HepG2 (cell line): ENCODE results near the gene BCAR3. TPM values are rescaled to one million over a fixed set of nuclear protein-coding genes. Genes with fewer than 3 reads are reported as not detected.

ENCODE experiments used
- ARID3A ChIP-seq: IDR thresholded peaks from 2 replicates; pipeline ENCODE4 v1.6.1; 2012; ENCODE audit warnings: low read depth, low read length, improper control_type of control experiment
- ATF6 ChIP-seq: sonication (generic); formaldehyde crosslinking; conservative IDR thresholded peaks from 2 replicates; pipeline ENCODE4 v1.4.0; 2020; ENCODE audit warnings: missing genetic modification reagents
- ATRX ChIP-seq: sonication (generic); formaldehyde crosslinking; IDR thresholded peaks from 2 replicates; pipeline ENCODE4 v1.4.0; 2020; ENCODE audit warnings: missing genetic modification reagents, borderline replicate concordance
- E2F5 ChIP-seq: sonication (generic); formaldehyde crosslinking; conservative IDR thresholded peaks from 2 replicates; pipeline ENCODE4 v1.4.0; 2020; ENCODE audit warnings: missing genetic modification reagents
- EP300 ChIP-seq, 3 experiments: sonication (generic) in 1 of 3; formaldehyde crosslinking in 1 of 3; IDR thresholded peaks; 2 replicates each; pipeline versions ENCODE4 v1.5.1 to v1.6.1; 2011 to 2020; ENCODE audit warnings: low read depth in 2 of 3, low read length in 2 of 3, borderline replicate concordance in 1 of 3, improper control_type of control experiment in 1 of 3, mild to moderate bottlenecking in 1 of 3, missing genetic modification reagents in 1 of 3, moderate library complexity in 1 of 3
- FOXA1 ChIP-seq, 2 experiments: fragments of 450-650 bp in 1 of 2; sonication (generic) in 1 of 2; formaldehyde crosslinking in 1 of 2; IDR thresholded peaks; 2 replicates each; pipeline versions ENCODE4 v1.4.0 to v1.6.1; 2016 to 2020; ENCODE audit warnings: missing genetic modification reagents in 1 of 2
- GPN1 ChIP-seq: sonication (generic); formaldehyde crosslinking; IDR thresholded peaks from 2 replicates; pipeline ENCODE4 v1.5.1; 2020; ENCODE audit warnings: missing genetic modification reagents, borderline replicate concordance
- GTF3A ChIP-seq: sonication (generic); formaldehyde crosslinking; conservative IDR thresholded peaks from 2 replicates; pipeline ENCODE4 v1.4.0; 2020; ENCODE audit warnings: mild to moderate bottlenecking, missing genetic modification reagents
- HNRNPUL1 ChIP-seq: fragments of 200-400 bp; formaldehyde crosslinking; IDR thresholded peaks from 2 replicates; pipeline ENCODE4 v1.6.1; 2017; ENCODE audit warnings: low read depth, mild to moderate bottlenecking, low read length, moderate library complexity
- ISX ChIP-seq: sonication (generic); formaldehyde crosslinking; conservative IDR thresholded peaks from 2 replicates; pipeline ENCODE4 v1.5.0; 2020; ENCODE audit warnings: missing genetic modification reagents
- KLF11 ChIP-seq: IDR thresholded peaks from 2 replicates; pipeline ENCODE4 v1.6.1; 2016; ENCODE audit warnings: missing compliant biosample characterization
- KMT2A ChIP-seq: sonication (generic); formaldehyde crosslinking; IDR thresholded peaks from 2 replicates; pipeline ENCODE4 v1.4.0; 2020; ENCODE audit warnings: missing genetic modification reagents
- LCORL ChIP-seq, 2 experiments: fragments of 450-650 bp in 1 of 2; sonication (generic) in 1 of 2; formaldehyde crosslinking in 1 of 2; IDR thresholded peaks; 2 replicates each; pipeline versions ENCODE4 v1.5.0 to v1.6.1; 2017 to 2020; ENCODE audit warnings: antibody characterized with exemption in 1 of 2, missing genetic modification reagents in 1 of 2
- MIXL1 ChIP-seq: IDR thresholded peaks from 2 replicates; pipeline ENCODE4 v1.6.1; 2016
- NR2F1 ChIP-seq, 2 experiments: fragments of 450-650 bp in 1 of 2; formaldehyde crosslinking in 1 of 2; IDR thresholded peaks; 2 replicates each; pipeline versions ENCODE4 v1.5.0 to v1.6.1; 2016 to 2020; ENCODE audit warnings: mild to moderate bottlenecking in 1 of 2, missing compliant biosample characterization in 1 of 2, missing genetic modification reagents in 1 of 2, moderate library complexity in 1 of 2
- PPARG ChIP-seq: conservative IDR thresholded peaks from 2 replicates; pipeline ENCODE4 v1.6.1; 2016; ENCODE audit warnings: missing biosample characterization, missing genetic modification reagents
- PRDM4 ChIP-seq: sonication (generic); formaldehyde crosslinking; IDR thresholded peaks from 2 replicates; pipeline ENCODE4 v1.9.0; 2021; ENCODE audit warnings: missing genetic modification reagents, borderline replicate concordance
- PREB ChIP-seq: sonication (generic); formaldehyde crosslinking; IDR thresholded peaks from 2 replicates; pipeline ENCODE4 v1.4.0; 2020; ENCODE audit warnings: missing genetic modification reagents
- STAT5B ChIP-seq: sonication (generic); formaldehyde crosslinking; IDR thresholded peaks from 2 replicates; pipeline ENCODE4 v1.4.0; 2020; ENCODE audit warnings: missing genetic modification reagents
- ZC3H13 ChIP-seq: sonication (generic); formaldehyde crosslinking; IDR thresholded peaks from 2 replicates; pipeline ENCODE4 v1.8.1; 2023; ENCODE audit warnings: mild to moderate bottlenecking, missing genetic modification reagents, moderate library complexity
- ZEB1 ChIP-seq: IDR thresholded peaks from 2 replicates; pipeline ENCODE4 v1.6.1; 2012; ENCODE audit warnings: mild to moderate bottlenecking, low read depth, inconsistent platforms; ENCODE audit not compliant: insufficient replicate concordance
- ZNF256 ChIP-seq: sonication (generic); formaldehyde crosslinking; conservative IDR thresholded peaks from 2 replicates; pipeline ENCODE4 v1.4.0; 2020; ENCODE audit warnings: missing genetic modification reagents
- ZNF460 ChIP-seq: sonication (generic); formaldehyde crosslinking; IDR thresholded peaks from 2 replicates; pipeline ENCODE4 v1.5.1; 2020; ENCODE audit warnings: missing genetic modification reagents, mild to moderate bottlenecking, borderline replicate concordance
- polyA plus RNA-seq, 8 experiments: library from polyadenylated mRNA; depleted of rRNA in 3 of 8; stranded (reverse) in 7 of 8; unstranded in 1 of 8; fragments of >200 nt; fragmentation: Illumina TruSeq in 4 of 8; extraction: Trizol in 4 of 8; gene quantifications; 2 replicates each; pipeline versions ENCODE4 v1.2.1 to v1.2.3, GENCODE V29; 2011 to 2016; ENCODE audit warnings: low read depth in 4 of 8, missing spikeins in 1 of 8, mixed read lengths in 1 of 8; ENCODE audit not compliant: insufficient read depth in 1 of 8
- total RNA-seq, 5 experiments: library from RNA; depleted of rRNA; stranded (reverse); fragments of >200 nt; fragmentation: Illumina TruSeq; extraction: Trizol; gene quantifications; 2 replicates each; pipeline ENCODE4 v1.2.3, GENCODE V29; 2016; ENCODE audit warnings: low read depth in 1 of 5

Gene BCAR3
- total and polyA plus RNA-seq, 2 of the 13 experiments (the other 11 are each of a cell fraction or from before 2014, with no cell fraction given): 3.6 to 4.8 TPM

- TF ChIP-seq STAT5B (CRISPR knock-in tag) (no peak), KMT2A (CRISPR knock-in tag) (no peak), FOXA1 (IDR thresholded peaks at IDR 0.05) (no peak), FOXA1 (CRISPR knock-in tag; IDR thresholded peaks at IDR 0.05) (no peak), KLF11 (CRISPR knock-in tag) (no peak), ZC3H13 (no peak), PPARG (peak; percentile 62; the same call in 1 of the 2 replicates), ISX (CRISPR knock-in tag) (no peak), LCORL (IDR thresholded peaks at IDR 0.05) (no peak), LCORL (CRISPR knock-in tag; IDR thresholded peaks at IDR 0.05) (no peak), MIXL1 (CRISPR knock-in tag) (no peak), ZEB1 (no peak), PREB (no peak), PRDM4 (CRISPR knock-in tag) (no peak), NR2F1 (CRISPR knock-in tag; IDR thresholded peaks at IDR 0.05) (no peak), ATRX (no peak), GTF3A (CRISPR knock-in tag) (no peak), ZNF256 (CRISPR knock-in tag) (no peak), ATF6 (CRISPR knock-in tag) (no peak), GPN1 (CRISPR knock-in tag) (no peak), ARID3A (no peak), EP300 (IDR thresholded peaks at IDR 0.05; ENCODE audit: low read depth in 2 of 2, low read length in 2 of 2) (peak in 1 of 2 experiments; percentile 65; a peak in 2 of 4 replicates), EP300 (CRISPR knock-in tag; IDR thresholded peaks at IDR 0.05; ENCODE audit: borderline replicate concordance) (no peak), E2F5 (CRISPR knock-in tag) (no peak), HNRNPUL1 (no peak), ZNF460 (CRISPR knock-in tag) (no peak)
Measured at GRCh38 chr1:93672069-93672468, 9.6 kb downstream of the BCAR3 start (continued).
